ENCODE measurements around the gene FARS2. TPM values are rescaled to one million over a fixed set of nuclear protein-coding genes. Genes with fewer than 3 reads are reported as not detected.

FARS2 gene
- total and polyA plus RNA-seq, 4 donors, result 9.2 to 31.4 (median 19.4) TPM

DNA sequence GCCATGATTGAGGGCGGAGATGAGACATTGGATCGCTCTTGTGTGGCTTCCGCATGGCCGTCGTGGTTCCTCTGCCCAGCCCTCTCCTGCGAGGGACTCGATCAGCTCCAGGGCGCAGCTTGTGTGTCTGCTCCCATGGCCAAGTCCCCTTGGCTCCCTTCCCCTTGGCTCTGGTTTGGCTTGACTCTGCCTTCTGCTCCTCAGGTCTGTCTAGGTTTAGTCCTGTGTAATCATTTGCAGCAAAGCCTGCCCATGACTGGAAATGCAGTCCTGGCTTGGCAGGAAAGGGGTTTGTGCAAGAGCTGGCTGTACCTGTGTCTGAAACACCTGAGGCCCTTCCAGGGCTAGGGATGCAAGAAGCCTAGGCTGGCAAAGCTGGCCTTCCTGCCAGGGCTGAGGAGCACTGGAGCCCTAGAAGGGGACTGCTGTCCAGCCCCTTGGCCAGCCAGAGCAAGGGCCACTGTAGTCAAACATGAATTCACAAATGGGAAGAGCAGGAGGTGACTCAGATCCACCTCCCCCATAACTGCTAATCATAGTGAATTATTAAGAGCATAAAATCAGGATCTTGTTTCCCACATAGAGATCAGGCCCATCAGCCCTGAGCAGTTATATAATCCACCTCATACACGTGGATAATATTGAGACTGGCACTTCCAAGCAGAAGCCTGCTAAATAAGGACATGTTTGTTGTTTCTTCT is 196.8 kb downstream of the FARS2 start:
- ATAC-seq (ENCODE audit: insufficient read depth, low FRiP score) (peak; percentile 69), DNase-seq (no peak)
- Histone ChIP-seq H3K36me3 (ENCODE audit: control insufficient read depth in 4 of 4, insufficient read depth in 4 of 4, low read length in 4 of 4) (no peaks in the 10 kb centered on the region), H3K27me3 (ENCODE audit: control insufficient read depth in 3 of 3, insufficient read depth in 3 of 3, low read length in 2 of 3) (no peaks in the 10 kb centered on the region), H3K4me3 (no peak overlapping the region), H3K9ac (ENCODE audit: insufficient read depth in 1 of 2, low read length in 2 of 2) (no peak overlapping the region), H3K9me3 (ENCODE audit: control insufficient read depth in 4 of 4, insufficient read depth in 3 of 4, low read length in 3 of 4) (peaks cover 0 to 2% (median 0%) of the 10 kb centered on the region in 4 donors), H3K4me1 (ENCODE audit: control insufficient read depth in 5 of 5, insufficient read depth in 5 of 5, low read length in 5 of 5) (peaks cover 0 to 16% (median 10%) of the 10 kb centered on the region in 5 donors), H3K27ac (ENCODE audit: low read depth in 1 of 2, low read length in 1 of 2) (peak overlapping the region in 1 of 2 donors; percentile 48)
- TF ChIP-seq, protein P1, sequence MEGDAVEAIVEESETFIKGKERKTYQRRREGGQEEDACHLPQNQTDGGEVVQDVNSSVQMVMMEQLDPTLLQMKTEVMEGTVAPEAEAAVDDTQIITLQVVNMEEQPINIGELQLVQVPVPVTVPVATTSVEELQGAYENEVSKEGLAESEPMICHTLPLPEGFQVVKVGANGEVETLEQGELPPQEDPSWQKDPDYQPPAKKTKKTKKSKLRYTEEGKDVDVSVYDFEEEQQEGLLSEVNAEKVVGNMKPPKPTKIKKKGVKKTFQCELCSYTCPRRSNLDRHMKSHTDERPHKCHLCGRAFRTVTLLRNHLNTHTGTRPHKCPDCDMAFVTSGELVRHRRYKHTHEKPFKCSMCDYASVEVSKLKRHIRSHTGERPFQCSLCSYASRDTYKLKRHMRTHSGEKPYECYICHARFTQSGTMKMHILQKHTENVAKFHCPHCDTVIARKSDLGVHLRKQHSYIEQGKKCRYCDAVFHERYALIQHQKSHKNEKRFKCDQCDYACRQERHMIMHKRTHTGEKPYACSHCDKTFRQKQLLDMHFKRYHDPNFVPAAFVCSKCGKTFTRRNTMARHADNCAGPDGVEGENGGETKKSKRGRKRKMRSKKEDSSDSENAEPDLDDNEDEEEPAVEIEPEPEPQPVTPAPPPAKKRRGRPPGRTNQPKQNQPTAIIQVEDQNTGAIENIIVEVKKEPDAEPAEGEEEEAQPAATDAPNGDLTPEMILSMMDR (IDR thresholded peaks at IDR 0.05; ENCODE audit: control extremely low read depth, extremely low read depth), result no peak
- 67 to 86% methylated on average over 9 of the region's 9 CpGs for WGBS, 2 donors

GRCh38 chr6:5459346-5459745 is 198.0 kb downstream of the FARS2 start:
- DNase-seq (no peak), ATAC-seq (ENCODE audit: insufficient read depth, low FRiP score) (no peak)
- TF ChIP-seq, protein P1 (IDR thresholded peaks at IDR 0.05; ENCODE audit: control extremely low read depth, extremely low read depth), result no peak
- peaks cover 0 to 16% (median 10%) of the 10 kb centered on the region in 5 donors for H3K4me1 ChIP-seq (ENCODE audit: control insufficient read depth in 5 of 5, insufficient read depth in 5 of 5, low read length in 5 of 5)
- no peak overlapping the region for H3K4me3 ChIP-seq
- H3K36me3 ChIP-seq (ENCODE audit: control insufficient read depth in 4 of 4, insufficient read depth in 4 of 4, low read length in 4 of 4), result no peaks in the 10 kb centered on the region
- 92 to 96% methylated on average over 5 of the region's 5 CpGs for WGBS, 2 donors
- no peaks in the 10 kb centered on the region for H3K27me3 ChIP-seq (ENCODE audit: control insufficient read depth in 3 of 3, insufficient read depth in 3 of 3, low read length in 2 of 3)
- no peak overlapping the region for H3K9ac ChIP-seq (ENCODE audit: insufficient read depth in 1 of 2, low read length in 2 of 2)
- peaks cover 0 to 2% (median 0%) of the 10 kb centered on the region in 4 donors for H3K9me3 ChIP-seq (ENCODE audit: control insufficient read depth in 4 of 4, insufficient read depth in 3 of 4, low read length in 3 of 4)
- no peak overlapping the region for H3K27ac ChIP-seq (ENCODE audit: low read depth in 1 of 2, low read length in 1 of 2)

DNA sequence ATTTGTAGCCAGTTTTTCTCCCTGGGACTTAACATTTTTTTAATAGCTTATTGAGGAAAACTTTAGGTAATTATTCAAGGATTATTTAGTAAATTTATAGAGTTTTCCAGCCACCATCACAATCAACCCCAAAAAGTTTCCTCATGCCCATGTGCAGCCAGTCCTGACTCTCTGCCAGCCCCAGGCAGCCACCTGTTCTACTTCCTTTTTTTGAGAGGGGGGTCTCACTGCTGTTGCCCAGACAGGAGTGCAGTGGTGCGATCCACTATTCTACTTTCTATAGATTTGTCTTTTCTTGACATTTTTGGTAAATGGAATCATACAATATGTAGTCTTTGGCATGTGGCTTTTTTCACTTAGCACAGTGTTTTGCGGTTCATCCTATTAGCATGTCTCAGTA is 200.1 kb downstream of the FARS2 start:
- DNase-seq (no peak), ATAC-seq (ENCODE audit: insufficient read depth, low FRiP score) (no peak)
- peaks cover 0 to 2% (median 0%) of the 10 kb centered on the region in 4 donors for H3K9me3 ChIP-seq (ENCODE audit: control insufficient read depth in 4 of 4, insufficient read depth in 3 of 4, low read length in 3 of 4)
- H3K36me3 ChIP-seq (ENCODE audit: control insufficient read depth in 4 of 4, insufficient read depth in 4 of 4, low read length in 4 of 4), result no peaks in the 10 kb centered on the region
- H3K4me3 ChIP-seq, result no peak overlapping the region
- TF ChIP-seq, protein P1 (IDR thresholded peaks at IDR 0.05; ENCODE audit: control extremely low read depth, extremely low read depth), result no peak
- peaks cover 0 to 12% (median 0%) of the 10 kb centered on the region in 5 donors for H3K4me1 ChIP-seq (ENCODE audit: control insufficient read depth in 5 of 5, insufficient read depth in 5 of 5, low read length in 5 of 5)
- no peaks in the 10 kb centered on the region for H3K27me3 ChIP-seq (ENCODE audit: control insufficient read depth in 3 of 3, insufficient read depth in 3 of 3, low read length in 2 of 3)
- H3K27ac ChIP-seq (ENCODE audit: low read depth in 1 of 2, low read length in 1 of 2), result no peak overlapping the region
- WGBS, 2 donors, result 69 to 98% methylated on average over 2 of the region's 2 CpGs
- no peak overlapping the region for H3K9ac ChIP-seq (ENCODE audit: insufficient read depth in 1 of 2, low read length in 2 of 2)
